Astrocyte (in vitro differentiated cells and primary cell): ENCODE measurements around the gene CLEC18C.
"Not testable (repeated sequence)": the region's sequence is repeated elsewhere in the genome, so short reads cannot be mapped to it uniquely, and the experiment has no call there.

Experiments used
- CTCF ChIP-seq: IDR thresholded peaks from 2 replicates; pipeline ENCODE4 v1.5.1; 2011; ENCODE audit warnings: low read depth, mild to moderate bottlenecking, inconsistent platforms, low read length, moderate library complexity; ENCODE audit not compliant: insufficient read depth
- EZH2 ChIP-seq: IDR thresholded peaks from 2 replicates; pipeline ENCODE4 v1.6.1; 2012; ENCODE audit warnings: mild to moderate bottlenecking, low read length, inconsistent platforms; ENCODE audit not compliant: insufficient read depth

- not testable (repeated sequence) for TF ChIP-seq CTCF, EZH2
Observed at GRCh38 chr16:70154736-70155135, 18.9 kb upstream of the CLEC18C start.
